GM10266 (cell line): ENCODE measurements around the gene HYAL2.
"Not testable (repeated sequence)": the region's sequence is repeated elsewhere in the genome, so short reads cannot be mapped to it uniquely, and the experiment has no call there.

Source experiments
- DNase-seq: peaks from one replicate; pipeline ENCODE4 v3.0.0; 2012; ENCODE audit errors: extremely low spot score
- CTCF ChIP-seq: IDR thresholded peaks from 2 replicates; pipeline ENCODE4 v1.5.1; 2012; ENCODE audit warnings: mild to moderate bottlenecking, low read depth; ENCODE audit not compliant: control insufficient read depth, insufficient read depth; ENCODE audit errors: missing control alignments

Gene HYAL2

GRCh38 chr3:50319181-50319893 lies 3.2 kb downstream of the HYAL2 start:
- no peak for TF ChIP-seq CTCF
- no peak for DNase-seq

GRCh38 chr3:50318615-50319014 lies 3.9 kb downstream of the HYAL2 start:
- no peak for DNase-seq
- no peak for TF ChIP-seq CTCF

- no peak for TF ChIP-seq CTCF
- DNase-seq, result no peak
Observed at GRCh38 chr3:50318163-50318562, 4.4 kb downstream of the HYAL2 start.

GRCh38 chr3:50317300-50317699 lies 5.2 kb downstream of the HYAL2 start:
- DNase-seq, result no peak
- TF ChIP-seq CTCF, result no peak

GRCh38 chr3:50316657-50317242 lies 5.8 kb downstream of the HYAL2 start:
- TF ChIP-seq CTCF, result no peak
- DNase-seq, result no peak

GRCh38 chr3:50314816-50315215 lies 7.7 kb downstream of the HYAL2 start:
- no peak for DNase-seq
- no peak for TF ChIP-seq CTCF

- DNase-seq, result no peak
- TF ChIP-seq CTCF, result no peak
Observed at GRCh38 chr3:50314342-50314741, 8.2 kb downstream of the HYAL2 start.

- DNase-seq, result not testable (repeated sequence)
Observed at GRCh38 chr3:50312041-50312440, 10.5 kb downstream of the HYAL2 start.
